Measurements from ENCODE around the gene SLC23A2. TPM values are rescaled to one million over a fixed set of nuclear protein-coding genes. Genes with fewer than 3 reads are reported as not detected.

Gene SLC23A2
- total RNA-seq, 1 experiment from 2014 or later = 16.3 TPM

GRCh38 chr20:5041433-5041832 is 40.1 kb upstream of the SLC23A2 start:
- Histone ChIP-seq H3K4me3 (replicated peaks in 1 of 2; ENCODE audit: low read depth in 1 of 2, low read length in 2 of 2) (no peak overlapping the region), H3K4me2 (ENCODE audit: low read length) (no peak overlapping the region), H3K9ac (ENCODE audit: low read length) (no peak overlapping the region), H3K9me3 (ENCODE audit: control insufficient read depth in 1 of 2, insufficient read depth in 1 of 2, low read depth in 1 of 2, low read length in 2 of 2) (no peaks in the 10 kb centered on the region), H3K79me2 (ENCODE audit: insufficient read depth, low read length) (no peaks in the 10 kb centered on the region), H3K4me1 (ENCODE audit: control insufficient read depth in 1 of 2, insufficient read depth in 2 of 2, low read length in 2 of 2) (no peaks in the 10 kb centered on the region), H3K9me2 (ENCODE audit: insufficient read depth) (no peaks in the 10 kb centered on the region), H4K20me1 (ENCODE audit: insufficient read depth) (no peaks in the 10 kb centered on the region), H3K27ac (ENCODE audit: low read depth, low read length) (no peak overlapping the region), H2AFZ (ENCODE audit: low read depth, low read length, poor library complexity, severe bottlenecking) (no peak overlapping the region), H3K36me3 (ENCODE audit: control insufficient read depth in 1 of 2, insufficient read depth in 2 of 2, low read length in 2 of 2) (no peaks in the 10 kb centered on the region), H3K27me3 (ENCODE audit: insufficient read depth, low read length) (no peaks in the 10 kb centered on the region)
- ChIA-PET POLR2A (interaction anchor here (0.7 kb wide), 1 partner anchor 34 kb away, joined by 3 read pairs; no protein-coding TSS in a partner anchor), RAD21 (ENCODE audit: low non-redundant PET in 1 of 2, low total read pairs in 2 of 2, uncharacterized antibody in 2 of 2, unreplicated experiment in 2 of 2) (no interaction called here), CTCF (no interaction called here)
- no TSS peak for BruUV-seq (replicated peaks)
- ATAC-seq (no peak), DNase-seq (ENCODE audit: low read depth, low spot score) (no peak)
- no peak for TF ChIP-seq MAX (IDR thresholded peaks at IDR 0.05)
- TF ChIP-seq POLR2A (IDR thresholded peaks at IDR 0.05; ENCODE audit: borderline replicate concordance, extremely low read depth, insufficient read depth, insufficient read length) = no peak
- TF ChIP-seq REST (IDR thresholded peaks at IDR 0.05; ENCODE audit: low read depth) = no peak
- no peak for TF ChIP-seq CBX3 (IDR thresholded peaks at IDR 0.05; ENCODE audit: low read depth)
- TF ChIP-seq SRF (IDR thresholded peaks at IDR 0.05; ENCODE audit: low read depth) = no peak
- no peak for TF ChIP-seq ELF1 (IDR thresholded peaks at IDR 0.05; ENCODE audit: borderline replicate concordance, low read depth)
- no peak for TF ChIP-seq EGR1 (IDR thresholded peaks at IDR 0.05; ENCODE audit: low read depth)
- TF ChIP-seq RAD21 (IDR thresholded peaks at IDR 0.05; ENCODE audit: low read depth) = no peak
- TF ChIP-seq TCF7L2 (IDR thresholded peaks at IDR 0.05; ENCODE audit: borderline replicate concordance, extremely low read depth, insufficient read depth, insufficient read length) = no peak
- no peak for TF ChIP-seq SIN3A (IDR thresholded peaks at IDR 0.05; ENCODE audit: low read depth)
- TF ChIP-seq EZH2phosphoT487 (IDR thresholded peaks at IDR 0.05; ENCODE audit: borderline replicate concordance) = no peak
- intact Hi-C loops (cut with micrococcal nuclease) = no loop called here
